GM12891 (cell line): ENCODE data around the gene ARHGAP19.
"Not testable (repeated sequence)": the region's sequence is repeated elsewhere in the genome, so short reads cannot be mapped to it uniquely, and the experiment has no call there.

ENCODE experiments used
- POLR2A ChIP-seq: IDR thresholded peaks from 2 replicates; pipeline ENCODE4 v1.6.1; 2011; ENCODE audit warnings: low read depth, low read length, control low read depth
- POLR2AphosphoS5 ChIP-seq: IDR thresholded peaks from 2 replicates; pipeline ENCODE4 v1.6.1; 2011; ENCODE audit warnings: low read depth, low read length, control low read depth
- SPI1 ChIP-seq: IDR thresholded peaks from 2 replicates; pipeline ENCODE4 v1.6.1; 2011; ENCODE audit warnings: low read depth, low read length, control low read depth
- TAF1 ChIP-seq: IDR thresholded peaks from 2 replicates; pipeline ENCODE4 v1.6.1; 2011; ENCODE audit warnings: low read depth, low read length, control low read depth

- TF ChIP-seq POLR2A, POLR2AphosphoS5, SPI1, TAF1: not testable (repeated sequence)
Measured at GRCh38 chr10:97265095-97265494, 27.3 kb downstream of the ARHGAP19 start.
